GM12872 (cell line): ENCODE data around the gene CNNM4.

Experiments used
- TF ChIP-seq, protein P1 (sequence below): IDR thresholded peaks from 3 replicates; pipeline ENCODE4 v1.5.1; 2011; ENCODE audit warnings: low read depth, mild to moderate bottlenecking, low read length, moderate library complexity; ENCODE audit not compliant: insufficient read depth

CNNM4 gene

DNA sequence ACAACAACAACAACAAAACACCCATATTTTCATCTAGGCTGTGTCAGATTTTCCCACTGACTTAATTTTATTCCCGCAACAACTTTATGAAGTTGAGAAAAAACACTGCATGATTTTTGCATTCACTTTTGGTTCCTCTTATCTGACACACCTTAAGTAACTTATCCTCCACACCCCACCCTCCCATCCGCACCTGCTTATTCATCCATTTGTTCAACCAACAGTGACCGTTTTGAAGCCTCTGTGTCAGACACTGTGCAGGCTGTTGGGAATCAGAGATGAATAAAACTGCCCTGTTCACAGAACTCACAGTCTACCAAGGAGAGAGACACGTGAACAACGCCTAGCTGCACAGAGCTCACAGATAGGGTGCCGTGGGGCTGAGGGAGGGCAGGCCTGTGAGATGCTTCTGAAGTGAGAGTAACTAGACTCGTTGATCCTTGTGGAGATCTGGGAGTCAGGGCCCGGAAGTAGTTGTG is 7.4 kb downstream of the CNNM4 start:
- TF ChIP-seq, protein P1, sequence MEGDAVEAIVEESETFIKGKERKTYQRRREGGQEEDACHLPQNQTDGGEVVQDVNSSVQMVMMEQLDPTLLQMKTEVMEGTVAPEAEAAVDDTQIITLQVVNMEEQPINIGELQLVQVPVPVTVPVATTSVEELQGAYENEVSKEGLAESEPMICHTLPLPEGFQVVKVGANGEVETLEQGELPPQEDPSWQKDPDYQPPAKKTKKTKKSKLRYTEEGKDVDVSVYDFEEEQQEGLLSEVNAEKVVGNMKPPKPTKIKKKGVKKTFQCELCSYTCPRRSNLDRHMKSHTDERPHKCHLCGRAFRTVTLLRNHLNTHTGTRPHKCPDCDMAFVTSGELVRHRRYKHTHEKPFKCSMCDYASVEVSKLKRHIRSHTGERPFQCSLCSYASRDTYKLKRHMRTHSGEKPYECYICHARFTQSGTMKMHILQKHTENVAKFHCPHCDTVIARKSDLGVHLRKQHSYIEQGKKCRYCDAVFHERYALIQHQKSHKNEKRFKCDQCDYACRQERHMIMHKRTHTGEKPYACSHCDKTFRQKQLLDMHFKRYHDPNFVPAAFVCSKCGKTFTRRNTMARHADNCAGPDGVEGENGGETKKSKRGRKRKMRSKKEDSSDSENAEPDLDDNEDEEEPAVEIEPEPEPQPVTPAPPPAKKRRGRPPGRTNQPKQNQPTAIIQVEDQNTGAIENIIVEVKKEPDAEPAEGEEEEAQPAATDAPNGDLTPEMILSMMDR, result no peak

DNA sequence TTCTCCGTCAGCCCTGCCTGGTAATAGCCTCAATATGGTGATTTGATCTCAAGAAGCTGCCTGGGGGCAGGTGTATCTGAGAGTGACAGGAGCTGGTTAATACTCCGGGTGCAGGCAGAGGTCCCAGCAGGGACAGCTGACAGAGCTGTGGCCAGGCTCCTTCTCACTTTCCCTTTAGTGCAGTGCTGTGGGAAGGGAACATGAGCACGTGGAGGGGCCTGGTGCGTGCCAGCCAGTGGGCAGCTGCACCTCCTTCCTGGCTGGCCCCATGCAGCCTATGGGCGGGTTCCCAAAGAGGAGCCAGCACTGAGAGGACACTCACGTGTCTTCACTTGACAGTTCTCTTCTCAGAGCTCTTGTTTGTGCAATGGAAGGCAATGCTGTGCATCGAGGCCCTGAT is 9.1 kb downstream of the CNNM4 start:
- TF ChIP-seq, protein P1, result no peak

DNA sequence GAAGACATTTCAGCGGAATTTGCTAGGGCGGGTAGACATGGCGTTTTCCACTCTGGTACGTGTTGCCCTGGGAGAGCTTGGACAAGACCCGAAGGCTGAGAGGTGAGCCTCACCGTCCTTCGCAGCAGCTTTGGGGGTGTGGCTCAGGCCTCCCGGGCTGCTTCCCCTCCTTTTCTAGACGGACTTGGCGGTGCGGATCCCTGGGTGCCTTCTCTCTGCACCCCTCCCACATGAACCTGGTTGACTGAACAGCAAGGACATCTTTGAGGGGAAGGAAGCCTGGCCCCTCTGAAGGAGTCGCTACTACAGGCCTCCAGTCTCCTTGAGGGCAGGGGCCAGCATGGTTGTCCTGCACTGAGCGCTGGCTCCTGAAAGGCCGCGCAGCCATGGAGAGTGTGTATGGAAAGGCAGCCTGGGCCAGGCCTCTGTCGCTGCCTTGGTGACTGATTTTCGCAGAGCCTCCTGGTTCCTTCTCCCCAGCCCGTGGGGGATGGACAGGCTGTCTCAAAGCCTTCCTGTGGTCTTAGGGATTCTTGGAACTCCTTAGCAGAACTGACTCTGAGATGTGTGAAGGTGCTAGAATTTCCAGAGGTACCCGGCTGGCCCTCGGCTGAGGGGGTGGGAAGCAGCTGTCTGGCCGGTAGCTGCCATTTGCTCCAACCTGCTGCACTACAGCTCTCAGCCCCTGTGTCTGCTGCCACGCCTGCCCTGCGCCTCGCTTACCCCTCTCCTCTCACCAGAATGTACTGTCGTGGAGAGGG is 9.9 kb downstream of the CNNM4 start:
- TF ChIP-seq, protein P1, result no peak

DNA sequence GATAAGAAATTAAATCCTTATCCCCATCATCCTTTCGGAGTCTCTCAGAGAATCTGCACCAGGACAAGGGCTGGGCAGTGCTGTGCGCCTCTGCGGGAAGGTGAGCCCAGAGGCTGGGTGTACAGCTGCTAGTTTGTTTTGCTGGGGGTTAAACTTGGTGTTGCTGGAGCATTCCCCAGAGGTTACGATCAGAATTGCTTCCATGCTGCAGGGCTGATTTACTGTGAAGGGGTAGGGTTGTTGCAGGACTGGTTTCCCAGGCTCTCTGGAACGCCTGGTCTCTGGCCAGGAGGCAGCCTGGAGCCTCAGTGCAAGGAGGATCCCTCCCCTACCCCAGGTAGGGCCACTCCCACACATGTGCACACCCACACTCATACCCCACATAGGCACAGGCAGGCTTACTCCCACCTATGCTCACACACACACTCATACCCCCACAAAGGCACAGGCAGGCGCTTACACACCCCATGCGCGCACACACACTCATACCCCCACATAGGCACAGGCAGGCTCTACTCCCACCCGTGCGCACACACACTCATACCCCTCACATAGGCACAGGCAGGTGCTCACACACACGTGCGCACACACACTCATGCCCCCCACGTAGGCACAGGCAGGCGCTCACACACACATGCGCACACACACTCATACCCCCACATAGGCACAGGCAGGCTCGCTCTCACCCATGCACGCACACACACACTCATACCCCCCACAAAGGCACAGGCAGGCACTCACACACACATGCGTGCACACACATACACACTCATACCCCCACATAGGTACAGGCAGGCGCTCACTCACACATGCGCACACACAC is 11.3 kb downstream of the CNNM4 start:
- TF ChIP-seq, protein P1, result no peak

DNA sequence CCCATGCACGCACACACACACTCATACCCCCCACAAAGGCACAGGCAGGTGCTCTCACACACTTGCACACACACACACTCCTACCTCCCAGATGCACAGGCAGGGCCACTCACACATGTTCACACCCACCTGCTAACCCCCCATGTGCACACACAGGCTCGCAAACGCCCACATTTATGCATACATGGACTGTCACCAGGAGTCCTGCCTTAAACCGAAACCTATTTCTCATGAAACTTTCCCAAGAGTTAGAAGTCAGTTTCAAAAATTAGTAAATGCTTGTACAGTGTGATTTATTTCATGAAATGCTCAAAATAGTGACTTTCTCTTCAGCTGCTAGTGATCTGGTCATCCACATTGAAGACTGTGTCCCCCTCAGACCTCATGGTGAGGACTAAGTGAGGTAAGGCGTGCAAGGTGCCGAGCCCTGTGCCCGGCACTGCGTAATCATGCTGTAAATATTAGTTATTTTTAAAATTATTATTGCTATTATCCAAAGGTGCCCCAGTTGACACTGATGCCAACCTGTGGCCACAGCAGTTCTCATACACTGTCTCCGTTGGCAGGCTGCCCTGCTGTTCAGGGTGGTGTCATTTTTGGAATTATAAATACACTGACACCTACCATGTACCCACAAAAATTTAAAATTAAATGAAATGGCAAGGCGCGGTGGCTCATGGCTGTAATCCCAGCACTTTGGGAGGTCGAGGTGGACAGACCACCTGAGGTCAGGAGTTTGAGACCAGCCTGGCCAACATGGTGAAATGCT is 12.4 kb downstream of the CNNM4 start:
- TF ChIP-seq, protein P1, result no peak

DNA sequence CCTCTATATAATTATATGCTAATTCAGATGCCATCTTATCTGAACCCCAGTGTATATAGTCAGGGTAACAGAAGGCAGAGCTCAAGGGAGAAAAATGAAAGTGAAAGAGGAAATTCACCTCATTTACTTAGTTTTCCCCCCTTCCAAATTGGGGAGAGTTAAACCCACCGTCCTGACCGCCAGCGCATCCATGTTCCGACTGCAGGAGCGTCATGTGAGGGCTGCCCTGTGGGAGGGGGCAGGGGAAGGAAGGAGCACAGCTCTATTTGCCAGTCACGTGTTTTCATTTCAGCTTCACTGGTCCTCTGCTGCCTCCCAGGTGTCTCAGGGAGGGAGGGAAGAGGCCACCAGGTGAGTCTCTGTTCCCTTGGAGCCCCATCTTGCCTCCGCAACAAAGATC is 13.2 kb downstream of the CNNM4 start:
- TF ChIP-seq, protein P1, result no peak

DNA sequence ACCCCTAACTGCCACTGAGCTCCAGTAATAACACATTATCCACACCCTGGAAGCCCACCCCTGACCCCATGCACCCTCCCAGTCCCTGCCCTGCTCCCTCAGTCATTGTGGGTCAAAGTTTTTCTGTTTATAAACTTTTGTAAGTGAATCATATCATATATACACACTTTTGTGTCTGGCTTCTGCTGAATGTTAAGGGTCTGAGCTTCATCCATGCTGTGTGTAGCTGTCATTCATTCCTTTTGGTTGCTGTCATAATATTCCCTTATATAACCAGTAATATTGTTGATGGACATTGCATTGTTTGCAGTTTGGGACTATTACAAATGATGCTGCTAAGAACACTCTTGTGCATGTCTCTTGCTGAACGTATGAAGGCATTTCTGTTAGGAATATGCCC is 14.5 kb downstream of the CNNM4 start:
- TF ChIP-seq, protein P1, result no peak
